HG02610 (cell line): Measurements from ENCODE around the gene TM9SF4.

ENCODE experiments used
- ATAC-seq: cut with Tn5 transposase; IDR thresholded peaks from one replicate; pipeline ENCODE4 v1.9.1; 2021; ENCODE audit warnings: mild to moderate bottlenecking, moderate library complexity; ENCODE audit not compliant: unreplicated experiment

Gene TM9SF4

GRCh38 chr20:32126919-32127318 lies 17.4 kb downstream of the TM9SF4 start:
- no peak for ATAC-seq

- ATAC-seq: no peak
Observed at GRCh38 chr20:32127347-32127746, 17.8 kb downstream of the TM9SF4 start.

DNA sequence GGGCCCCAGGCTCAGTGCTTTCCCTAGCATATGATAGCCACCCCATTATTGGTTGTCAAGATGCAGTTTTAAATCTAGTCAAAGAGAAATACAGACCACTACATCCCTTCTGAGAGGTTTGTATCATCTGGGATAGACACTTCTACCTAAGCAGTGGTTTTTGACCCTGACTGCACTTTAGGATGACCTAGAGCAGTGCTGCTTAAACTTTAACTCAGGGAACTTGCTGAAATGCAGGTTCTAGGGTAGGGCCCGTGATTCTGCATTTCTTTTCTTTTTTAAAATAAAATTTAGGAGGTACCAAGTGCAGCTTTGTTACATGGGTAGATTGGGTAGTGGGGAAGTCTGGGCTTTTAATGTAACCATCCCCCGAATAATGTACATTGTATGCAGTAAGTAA lies 18.7 kb downstream of the TM9SF4 start:
- no peak for ATAC-seq

DNA sequence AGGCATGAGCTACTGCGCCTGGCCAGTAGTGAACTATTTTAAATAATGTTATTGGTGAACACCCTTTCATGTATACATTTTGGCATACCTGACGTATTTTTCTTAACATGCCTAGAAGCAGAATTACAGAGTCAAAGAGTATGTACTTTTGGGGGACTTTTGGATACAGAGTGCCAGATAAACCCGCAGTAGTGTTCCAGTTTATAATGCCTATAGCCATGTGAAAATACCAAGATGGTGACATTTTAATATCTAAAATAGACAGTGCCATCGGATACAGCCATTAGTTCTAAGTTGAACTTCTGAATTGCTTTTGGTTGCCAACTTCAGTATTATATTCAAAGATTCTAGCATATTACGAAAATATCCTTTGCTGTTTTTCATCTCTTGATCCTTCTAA lies 20.3 kb downstream of the TM9SF4 start:
- ATAC-seq: no peak

- no peak for ATAC-seq
Observed at GRCh38 chr20:32130352-32130751, 20.8 kb downstream of the TM9SF4 start.

DNA sequence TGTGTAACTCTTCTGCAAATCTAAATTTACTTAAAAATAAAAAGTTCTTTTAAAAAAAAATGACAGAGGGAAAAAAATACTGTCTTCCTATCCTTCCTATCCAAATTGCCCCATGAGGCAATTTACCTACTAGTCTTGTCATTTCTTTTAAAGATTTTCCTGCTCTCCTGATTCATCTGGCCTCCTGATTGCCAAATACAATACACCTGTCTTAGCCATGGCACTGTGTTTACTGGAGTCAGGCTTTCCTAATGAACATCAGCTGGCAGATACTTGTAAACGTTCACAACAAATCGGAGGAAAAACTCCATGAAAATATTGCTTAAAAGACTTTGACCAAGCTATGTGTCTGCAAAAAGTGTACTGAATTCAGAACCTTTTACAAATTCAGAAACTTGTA lies 21.5 kb downstream of the TM9SF4 start:
- no peak for ATAC-seq

- peak; percentile 77 for ATAC-seq
Observed at GRCh38 chr20:32132911-32133549, 23.5 kb downstream of the TM9SF4 start.

GRCh38 chr20:32134026-32134425 lies 24.5 kb downstream of the TM9SF4 start:
- no peak for ATAC-seq

- no peak for ATAC-seq
Observed at GRCh38 chr20:32135983-32136515, 26.5 kb downstream of the TM9SF4 start.

DNA sequence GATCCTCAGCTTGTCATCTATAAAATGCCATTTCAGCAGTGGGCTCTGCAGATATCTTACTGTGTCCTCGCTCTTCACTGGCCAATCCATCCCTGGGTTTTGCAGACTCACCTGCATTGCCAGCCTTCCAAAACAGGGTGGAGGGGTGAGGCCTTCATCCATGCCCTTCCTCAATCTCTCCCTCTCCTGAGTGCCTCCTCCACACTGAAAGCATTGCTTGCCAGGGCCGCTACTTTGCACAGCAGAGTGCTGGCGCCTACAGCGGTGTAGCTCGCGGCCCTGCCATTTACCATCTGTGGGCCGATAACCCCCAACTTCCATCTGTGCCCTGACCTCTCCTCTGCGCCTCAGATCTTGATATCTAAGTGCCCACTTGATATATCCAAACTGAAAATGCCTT lies 29.4 kb downstream of the TM9SF4 start:
- no peak for ATAC-seq

DNA sequence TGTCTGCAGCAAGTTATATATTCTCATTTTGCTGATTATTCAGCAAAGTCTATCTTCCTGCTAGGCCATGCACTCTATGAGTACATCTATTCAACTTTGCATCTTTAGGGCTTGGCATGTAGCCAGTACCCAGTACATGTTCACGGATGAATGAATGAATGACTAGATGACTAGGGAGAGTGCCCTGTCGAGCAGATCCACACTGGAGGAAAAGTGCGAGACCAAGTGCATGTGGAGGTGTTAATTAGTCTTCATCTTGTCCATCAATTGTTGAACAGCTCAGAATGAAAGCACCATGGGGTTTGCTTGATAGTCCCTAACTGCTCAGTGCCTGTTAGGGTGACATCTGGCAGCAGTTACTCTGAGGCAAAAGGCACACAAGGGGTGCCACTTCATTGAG lies 30.4 kb downstream of the TM9SF4 start:
- no peak for ATAC-seq

- no peak for ATAC-seq
Observed at GRCh38 chr20:32140603-32141002, 31.1 kb downstream of the TM9SF4 start.

GRCh38 chr20:32141465-32141980 lies 32.0 kb downstream of the TM9SF4 start:
- no peak for ATAC-seq

DNA sequence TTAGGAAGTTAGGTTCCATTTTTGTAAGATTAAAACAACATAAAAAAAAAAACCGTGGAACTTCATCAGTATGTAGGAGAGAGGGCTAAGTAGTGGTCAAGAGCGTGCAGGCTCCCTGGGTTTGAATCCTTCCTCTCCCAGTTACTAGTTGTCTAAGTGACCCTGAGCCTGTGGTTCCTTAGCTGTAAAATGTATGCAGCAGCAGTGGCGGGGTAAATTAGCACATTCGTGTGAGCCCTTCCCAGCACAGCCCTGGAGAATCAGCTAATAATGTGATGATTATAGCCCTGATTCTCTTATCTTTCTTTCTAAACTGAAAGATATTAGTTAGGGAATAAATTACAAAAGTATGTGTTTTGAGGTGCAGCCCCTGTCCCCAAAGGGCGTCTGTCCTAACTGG lies 32.6 kb downstream of the TM9SF4 start:
- no peak for ATAC-seq

GRCh38 chr20:32142991-32143390 lies 33.5 kb downstream of the TM9SF4 start:
- ATAC-seq: no peak

DNA sequence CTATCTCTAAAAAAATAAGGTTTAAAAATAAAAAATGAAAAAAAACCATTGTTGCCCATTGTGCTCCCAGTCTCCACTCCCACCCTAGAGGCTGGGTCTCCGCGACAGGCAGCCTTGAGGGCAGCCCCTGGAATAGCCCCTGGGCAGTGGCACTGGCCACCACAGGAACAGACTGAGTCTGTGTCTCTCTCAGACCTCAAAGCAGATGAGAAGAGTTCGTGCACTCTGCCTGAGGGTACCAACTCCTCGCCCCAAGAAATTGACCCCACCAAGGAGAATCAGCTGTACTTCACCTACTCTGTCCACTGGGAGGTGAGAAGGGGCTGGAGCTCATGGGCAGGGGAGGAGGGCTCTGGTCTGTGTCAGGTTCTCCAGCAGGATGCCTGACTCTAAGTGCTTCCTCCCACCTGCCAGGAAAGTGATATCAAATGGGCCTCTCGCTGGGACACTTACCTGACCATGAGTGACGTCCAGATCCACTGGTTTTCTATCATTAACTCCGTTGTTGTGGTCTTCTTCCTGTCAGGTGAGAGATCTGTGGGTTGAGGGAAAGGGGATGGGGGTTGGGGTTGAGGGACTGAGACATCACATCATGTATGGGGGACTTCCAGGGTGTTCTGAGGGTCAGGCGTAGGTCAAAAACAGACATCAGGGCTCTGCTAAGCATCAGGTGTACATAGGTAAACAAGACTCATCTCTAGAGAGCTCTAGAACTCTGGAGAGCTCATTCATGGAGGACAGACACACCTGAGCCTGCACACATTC lies 35.6 kb downstream of the TM9SF4 start:
- no peak for ATAC-seq

GRCh38 chr20:32149566-32150170 lies 40.2 kb downstream of the TM9SF4 start:
- ATAC-seq: no peak

DNA sequence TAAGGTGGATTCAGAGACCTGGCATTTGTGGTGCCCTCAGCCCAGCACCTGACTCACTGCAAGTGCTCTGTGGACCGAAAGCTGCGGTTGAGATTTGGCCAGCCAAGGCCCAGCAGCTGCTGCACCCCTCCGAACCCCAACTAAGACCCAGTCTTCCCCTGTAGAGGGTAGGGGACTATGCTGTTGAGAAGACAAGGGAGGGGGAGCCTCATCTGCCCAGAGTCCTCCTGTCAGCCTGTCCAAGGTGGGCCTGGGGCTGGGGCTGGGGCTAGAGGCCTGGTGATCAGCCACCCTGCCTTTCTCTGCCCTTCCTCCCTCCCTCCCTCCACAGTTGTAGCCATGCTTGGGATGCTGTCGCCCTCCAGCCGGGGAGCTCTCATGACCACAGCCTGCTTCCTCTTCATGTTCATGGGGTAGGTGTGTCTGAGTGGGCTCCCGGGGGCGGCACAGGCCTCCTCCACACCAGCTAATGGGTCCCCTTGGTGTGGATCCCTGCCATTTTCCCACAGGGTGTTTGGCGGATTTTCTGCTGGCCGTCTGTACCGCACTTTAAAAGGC lies 40.9 kb downstream of the TM9SF4 start:
- no peak for ATAC-seq

GRCh38 chr20:32152421-32153155 lies 43.1 kb downstream of the TM9SF4 start:
- ATAC-seq: no peak

DNA sequence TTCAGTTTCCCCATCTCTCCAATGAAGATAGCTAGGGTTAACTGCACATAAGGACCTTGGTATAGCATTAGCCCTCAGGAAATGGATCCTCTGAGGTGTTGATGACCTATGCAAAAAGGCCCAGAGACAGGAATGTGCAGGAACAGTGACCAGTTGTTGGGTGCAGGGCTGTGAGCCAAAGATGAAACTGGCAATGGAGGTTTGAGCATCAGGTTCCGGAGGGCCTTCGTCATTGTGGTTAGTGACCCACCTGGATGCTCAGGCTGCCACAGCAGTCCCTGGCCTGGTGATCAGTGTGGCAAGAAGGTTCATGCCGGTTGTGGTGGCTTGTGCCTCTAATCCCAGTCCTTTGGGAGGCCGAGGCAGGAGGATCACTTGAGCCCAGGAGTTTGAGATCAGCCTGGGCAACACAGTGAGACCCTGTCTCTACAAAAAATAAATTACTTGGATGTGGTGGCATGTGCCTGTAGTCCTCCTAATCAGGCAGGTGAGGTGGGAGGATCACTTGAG lies 43.7 kb downstream of the TM9SF4 start:
- no peak for ATAC-seq

GRCh38 chr20:32153771-32154170 lies 44.3 kb downstream of the TM9SF4 start:
- ATAC-seq: no peak
